Bone marrow (tissue), 2 donors: Measurements from ENCODE around the gene ZP3.
"Not testable (repeated sequence)": the region's sequence is repeated elsewhere in the genome, so short reads cannot be mapped to it uniquely, and the experiment has no call there.

Experiments
- DNase-seq, 2 donors: peaks; one replicate each; lab custom pipeline; 2025; lab: John Stamatoyannopoulos, UW

Gene ZP3

GRCh38 chr7:76424413-76425111, at the start of gene ZP3:
ZP3 (plus strand) TSS chr7:76424950; CDS start chr7:76424965, 15 bp downstream.
- no peak for DNase-seq

- DNase-seq = no peak
Measured at GRCh38 chr7:76375251-76375650, 49.5 kb upstream of the ZP3 start.

GRCh38 chr7:76377186-76377918, 47.4 kb upstream of the ZP3 start:
- no peak for DNase-seq

GRCh38 chr7:76380623-76380966, 44.2 kb upstream of the ZP3 start:
- no peak for DNase-seq

GRCh38 chr7:76381814-76382213, 42.9 kb upstream of the ZP3 start:
- no peak for DNase-seq

GRCh38 chr7:76383089-76383944, 41.4 kb upstream of the ZP3 start:
- DNase-seq = no peak

GRCh38 chr7:76386691-76387260, 38.0 kb upstream of the ZP3 start:
- no peak for DNase-seq

GRCh38 chr7:76387789-76388188, 37.0 kb upstream of the ZP3 start:
- not testable (repeated sequence) for DNase-seq

GRCh38 chr7:76390092-76390491, 34.7 kb upstream of the ZP3 start:
- DNase-seq = no peak

GRCh38 chr7:76392531-76393115, 32.1 kb upstream of the ZP3 start:
- no peak for DNase-seq

GRCh38 chr7:76393116-76394031, 31.4 kb upstream of the ZP3 start:
- peak; percentile 65 to 80 for DNase-seq

- no peak for DNase-seq
Measured at GRCh38 chr7:76394957-76395356, 29.8 kb upstream of the ZP3 start.

GRCh38 chr7:76395605-76395964, 29.2 kb upstream of the ZP3 start:
- DNase-seq = not testable (repeated sequence)

GRCh38 chr7:76395965-76396726, 28.6 kb upstream of the ZP3 start:
- DNase-seq = no peak

- DNase-seq = no peak
Measured at GRCh38 chr7:76396864-76397263, 27.9 kb upstream of the ZP3 start.

- peak; percentile 31 to 38 for DNase-seq
Measured at GRCh38 chr7:76397409-76398183, 27.2 kb upstream of the ZP3 start.

- no peak for DNase-seq
Measured at GRCh38 chr7:76400248-76400647, 24.5 kb upstream of the ZP3 start.

- DNase-seq = not testable (repeated sequence)
Measured at GRCh38 chr7:76403097-76403496, 21.7 kb upstream of the ZP3 start.

GRCh38 chr7:76403780-76404494, 20.8 kb upstream of the ZP3 start:
- DNase-seq = peak in 1 of 2 donors; percentile 89
